ENCODE results near the gene PLEKHA8.

- TF ChIP-seq TEAD4 (IDR thresholded peaks at IDR 0.05) (no peak), TAF1 (IDR thresholded peaks at IDR 0.05; ENCODE audit: low read depth) (no peak), TCF12 (IDR thresholded peaks at IDR 0.05; ENCODE audit: low read depth) (no peak), NFIC (IDR thresholded peaks at IDR 0.05) (no peak), RAD21 (IDR thresholded peaks at IDR 0.05; ENCODE audit: low read depth) (no peak), MAX (IDR thresholded peaks at IDR 0.05) (no peak), FOXM1 (IDR thresholded peaks at IDR 0.05; ENCODE audit: borderline replicate concordance, low read depth) (no peak), EP300 (IDR thresholded peaks at IDR 0.05; ENCODE audit: borderline replicate concordance) (no peak), YY1 (IDR thresholded peaks at IDR 0.05; ENCODE audit: low read depth) (no peak), REST (IDR thresholded peaks at IDR 0.05; ENCODE audit: low read depth) (no peak)
These were observed 63.3 kb downstream of the PLEKHA8 start for GRCh38 chr7:30091491-30091912.

Measured in Ishikawa (cell line).